Common myeloid progenitor, CD34-positive (primary cell): Measurements from ENCODE around the gene FILIP1.
A peak's percentile ranks its signal among the peaks of the same experiment; 100 is the strongest.

ENCODE experiments used
- CTCF ChIA-PET: fragments of 350-600 bp; sonication (Branson Sonifier 250); formaldehyde crosslinking; loops from one replicate; lab custom pipeline; 2021; ENCODE audit warnings: antibody characterized with exemption; lab: Charles Lee
- POLR2A ChIA-PET: fragments of 350-600 bp; sonication (Branson Sonifier 250); formaldehyde crosslinking; loops from one replicate; lab custom pipeline; 2021; ENCODE audit warnings: antibody characterized with exemption; lab: Charles Lee
- DNase-seq, 3 donors: peaks; one replicate each; pipeline versions ENCODE4 v3.0.0 to v3.0.0-alpha.2; 2013
- H3K27ac ChIP-seq, 2 experiments: 1 replicate in 1 of 2; 2 replicates in 1 of 2; pipeline ENCODE4 v1.7.0; 2013; ENCODE audit warnings: inconsistent platforms in 2 of 2, low read length in 2 of 2, mild to moderate bottlenecking in 2 of 2, low read depth in 1 of 2, moderate library complexity in 1 of 2; ENCODE audit not compliant: severe bottlenecking in 2 of 2, insufficient read depth in 1 of 2, poor library complexity in 1 of 2
- H3K27me3 ChIP-seq, 5 experiments: replicated peaks in 2 of 5; 1 replicate in 3 of 5; 2 replicates in 2 of 5; pipeline versions ENCODE4 v1.6.1 to v1.7.0; 2013; ENCODE audit warnings: low read length in 4 of 5, mild to moderate bottlenecking in 2 of 5, moderate library complexity in 2 of 5, inconsistent platforms in 1 of 5; ENCODE audit not compliant: insufficient read depth in 5 of 5, control insufficient read depth in 4 of 5
- H3K36me3 ChIP-seq, 4 experiments: 1 replicate in 2 of 4; 2 replicates in 2 of 4; pipeline versions ENCODE4 v1.6.1 to v1.7.0; 2013; ENCODE audit warnings: low read length in 3 of 4, control low read depth in 1 of 4, mild to moderate bottlenecking in 1 of 4; ENCODE audit not compliant: control insufficient read depth in 4 of 4, insufficient read depth in 4 of 4
- H3K4me1 ChIP-seq, 4 experiments: 1 replicate in 3 of 4; 2 replicates in 1 of 4; pipeline versions ENCODE4 v1.6.1 to v1.7.1; 2013; ENCODE audit warnings: low read length in 3 of 4, mild to moderate bottlenecking in 3 of 4, control low read depth in 1 of 4, inconsistent platforms in 1 of 4, moderate library complexity in 1 of 4; ENCODE audit not compliant: control insufficient read depth in 4 of 4, insufficient read depth in 4 of 4; ENCODE audit errors: control extremely low read depth in 1 of 4
- H3K4me3 ChIP-seq, 7 experiments: 1 replicate in 4 of 7; 2 replicates in 3 of 7; pipeline versions ENCODE4 v1.5.1 to v1.7.0; 2013; ENCODE audit warnings: mild to moderate bottlenecking in 7 of 7, low read length in 6 of 7, moderate library complexity in 6 of 7, inconsistent platforms in 2 of 7, low read depth in 2 of 7, control low read depth in 1 of 7; ENCODE audit not compliant: insufficient read depth in 4 of 7, control insufficient read depth in 1 of 7; ENCODE audit errors: extremely low read depth in 1 of 7
- H3K9me3 ChIP-seq, 5 experiments: 1 replicate in 4 of 5; 2 replicates in 1 of 5; pipeline versions ENCODE4 v1.6.1 to v1.7.1; 2013; ENCODE audit warnings: low read length in 4 of 5, mild to moderate bottlenecking in 2 of 5, inconsistent platforms in 1 of 5, low read depth in 1 of 5, moderate library complexity in 1 of 5; ENCODE audit not compliant: control insufficient read depth in 4 of 5, insufficient read depth in 2 of 5; ENCODE audit errors: control extremely low read depth in 1 of 5
- WGBS: methylation state at CpG from one replicate; pipeline ENCODE4 v1.1.5; 2013; ENCODE audit not compliant: insufficient coverage; 5-methylcytosine and 5-hydroxymethylcytosine counted together

The FILIP1 gene

GRCh38 chr6:75526502-75527127 lies 33.0 kb upstream of the FILIP1 start:
- no peak overlapping the region for H3K4me3 ChIP-seq
- POLR2A ChIA-PET = no interaction called here
- no peak overlapping the region for H3K27ac ChIP-seq
- H3K36me3 ChIP-seq = no peaks in the 10 kb centered on the region
- peaks cover 0 to 4% (median 2%) of the 10 kb centered on the region in 5 experiments for H3K27me3 ChIP-seq
- no peaks in the 10 kb centered on the region for H3K4me1 ChIP-seq
- CTCF ChIA-PET = interaction anchor here (0.7 to 2.5 kb wide), 11 partner anchors 9 to 268 kb away, joined by 3 to 23 read pairs (median 3); no protein-coding TSS in a partner anchor
- peak; percentile 68 to 86 (median 80) for DNase-seq
- no peaks in the 10 kb centered on the region for H3K9me3 ChIP-seq
- 7% methylated on average over 3 of the region's 4 CpGs for WGBS

- Histone ChIP-seq H3K27me3 (peaks cover 0 to 4% (median 2%) of the 10 kb centered on the region in 5 experiments), H3K27ac (no peak overlapping the region), H3K4me1 (no peaks in the 10 kb centered on the region), H3K36me3 (no peaks in the 10 kb centered on the region), H3K9me3 (no peaks in the 10 kb centered on the region), H3K4me3 (no peak overlapping the region)
- POLR2A ChIA-PET = no interaction called here
- DNase-seq = no peak
- WGBS = no CpG with 5 or more reads among the region's 3 CpGs
- CTCF ChIA-PET = interaction anchor here (3.8 kb wide), 1 partner anchor 258 kb away, joined by 25 read pairs; no protein-coding TSS in a partner anchor
These were observed 32.1 kb upstream of the FILIP1 start for GRCh38 chr6:75525682-75526081.

- H3K9me3 ChIP-seq = no peaks in the 10 kb centered on the region
- WGBS = 83% methylated on average over 7 of the region's 9 CpGs
- H3K27me3 ChIP-seq = peaks cover 0 to 3% (median 2%) of the 10 kb centered on the region in 5 experiments
- ChIA-PET CTCF (interaction anchor here (1.0 to 3.8 kb wide), 3 partner anchors 10 to 257 kb away, joined by 3 to 25 read pairs (median 4); no protein-coding TSS in a partner anchor), POLR2A (no interaction called here)
- DNase-seq = no peak
- no peak overlapping the region for H3K4me3 ChIP-seq
- no peak overlapping the region for H3K27ac ChIP-seq
- H3K36me3 ChIP-seq = no peaks in the 10 kb centered on the region
- no peaks in the 10 kb centered on the region for H3K4me1 ChIP-seq
These were observed 30.8 kb upstream of the FILIP1 start for GRCh38 chr6:75524322-75524972.

GRCh38 chr6:75516757-75517156 lies 23.2 kb upstream of the FILIP1 start:
- no peak overlapping the region for H3K27ac ChIP-seq
- H3K9me3 ChIP-seq = no peaks in the 10 kb centered on the region
- no peak for DNase-seq
- no peak overlapping the region for H3K4me3 ChIP-seq
- ChIA-PET CTCF (no interaction called here), POLR2A (no interaction called here)
- WGBS = no CpG with 5 or more reads among the region's 2 CpGs
- H3K4me1 ChIP-seq = no peaks in the 10 kb centered on the region
- H3K36me3 ChIP-seq = no peaks in the 10 kb centered on the region
- no peaks in the 10 kb centered on the region for H3K27me3 ChIP-seq

GRCh38 chr6:75512591-75512990 lies 19.0 kb upstream of the FILIP1 start:
- DNase-seq = no peak
- WGBS = no CpG with 5 or more reads among the region's 2 CpGs
- CTCF ChIA-PET = interaction anchor here (1.8 kb wide), 1 partner anchor 246 kb away, joined by 4 read pairs; no protein-coding TSS in a partner anchor
- POLR2A ChIA-PET = no interaction called here
- Histone ChIP-seq H3K4me3 (no peak overlapping the region), H3K36me3 (no peaks in the 10 kb centered on the region), H3K27ac (no peak overlapping the region), H3K27me3 (no peaks in the 10 kb centered on the region), H3K9me3 (peaks cover 0 to 2% (median 0%) of the 10 kb centered on the region in 5 experiments), H3K4me1 (no peaks in the 10 kb centered on the region)

GRCh38 chr6:75505424-75505823 lies 11.8 kb upstream of the FILIP1 start:
- ChIA-PET CTCF (interaction anchor here (0.9 kb wide), 1 partner anchor 10 kb away, joined by 3 read pairs; no protein-coding TSS in a partner anchor), POLR2A (no interaction called here)
- no peaks in the 10 kb centered on the region for H3K4me1 ChIP-seq
- H3K36me3 ChIP-seq = no peaks in the 10 kb centered on the region
- H3K27me3 ChIP-seq = no peaks in the 10 kb centered on the region
- no peak overlapping the region for H3K4me3 ChIP-seq
- DNase-seq = no peak
- 100% methylated on average over 2 of the region's 2 CpGs for WGBS
- H3K27ac ChIP-seq = no peak overlapping the region
- peaks cover 0 to 2% (median 0%) of the 10 kb centered on the region in 5 experiments for H3K9me3 ChIP-seq
